Testis (tissue), 5 donors: ENCODE results near the gene SPATA6L. TPM values are rescaled to one million over a fixed set of nuclear protein-coding genes. Genes with fewer than 3 reads are reported as not detected.

Source experiments
- DNase-seq: peaks from one replicate; pipeline ENCODE4 v3.0.0-alpha.2; 2019
- H3K27ac ChIP-seq, 2 donors: fragments of 200-600 bp; sonication (generic); one replicate each; pipeline ENCODE4 v1.5.1; 2019
- H3K27me3 ChIP-seq: fragments of 200-600 bp; sonication (generic); one replicate; pipeline ENCODE4 v1.5.1; 2019
- H3K36me3 ChIP-seq: fragments of 200-600 bp; sonication (generic); one replicate; pipeline ENCODE4 v1.5.1; 2017; ENCODE audit warnings: low read depth; ENCODE audit errors: missing control alignments
- H3K4me1 ChIP-seq: fragments of 200-600 bp; sonication (generic); one replicate; pipeline ENCODE4 v1.5.1; 2019
- H3K4me3 ChIP-seq, 2 donors: fragments of 200-600 bp; sonication (generic); one replicate each; pipeline ENCODE4 v1.5.1; 2017 to 2019
- H3K9me3 ChIP-seq: fragments of 200-600 bp; sonication (generic); one replicate; pipeline ENCODE4 v1.5.1; 2017
- POLR2A ChIP-seq: fragments of 450-650 bp; IDR thresholded peaks from one replicate; pipeline ENCODE4 v1.6.1; 2017; ENCODE audit warnings: antibody characterized with exemption, mild to moderate bottlenecking, moderate library complexity
- WGBS, 2 donors: methylation state at CpG; one replicate each; pipeline ENCODE4 v1.1.5; 2018; 5-methylcytosine and 5-hydroxymethylcytosine counted together
- intact Hi-C: fragments of 100-400 bp; cut with DNase I; formaldehyde crosslinking; loops from one replicate; pipeline ENCODE4 v1.15.1; 2023; ENCODE audit warnings: low total_unique reads
- long read RNA-seq, 2 donors: transcript quantifications; one replicate each; lab custom pipeline, GENCODE V29; 2026
- polyA plus RNA-seq: library from polyadenylated mRNA; stranded (reverse); fragments of 350-450 nt; fragmentation: Illumina TruSeq; extraction: RNeasy Lipid Tissue Mini Kit (QIAGEN cat#74804); gene quantifications from one replicate; pipeline ENCODE4 v1.2.3, GENCODE V29; 2014; ENCODE audit warnings: low read depth, low replicate concordance; ENCODE audit not compliant: insufficient read depth
- total RNA-seq, 2 donors: library from RNA; depleted of rRNA; stranded (reverse); fragments of >200 nt; gene quantifications; one replicate each; pipeline ENCODE4 v1.2.3, GENCODE V29; 2016
- TF ChIP-seq, protein P1 (sequence below), 3 experiments: fragments of 450-650 bp in 2 of 3; fragments of 200-600 bp in 1 of 3; sonication (generic) in 1 of 3; IDR thresholded peaks; one replicate each; pipeline ENCODE4 v1.5.1; 2016 to 2019; ENCODE audit warnings: antibody characterized with exemption in 3 of 3, mild to moderate bottlenecking in 2 of 3, moderate library complexity in 1 of 3

SPATA6L gene
- total RNA-seq (10 to 100 TPM; 12.8 to 27.5 TPM), polyA plus RNA-seq (42.3 TPM)
- long read RNA-seq, donor 1, result 0 reads
- long read RNA-seq, donor 2, result 0 reads

DNA sequence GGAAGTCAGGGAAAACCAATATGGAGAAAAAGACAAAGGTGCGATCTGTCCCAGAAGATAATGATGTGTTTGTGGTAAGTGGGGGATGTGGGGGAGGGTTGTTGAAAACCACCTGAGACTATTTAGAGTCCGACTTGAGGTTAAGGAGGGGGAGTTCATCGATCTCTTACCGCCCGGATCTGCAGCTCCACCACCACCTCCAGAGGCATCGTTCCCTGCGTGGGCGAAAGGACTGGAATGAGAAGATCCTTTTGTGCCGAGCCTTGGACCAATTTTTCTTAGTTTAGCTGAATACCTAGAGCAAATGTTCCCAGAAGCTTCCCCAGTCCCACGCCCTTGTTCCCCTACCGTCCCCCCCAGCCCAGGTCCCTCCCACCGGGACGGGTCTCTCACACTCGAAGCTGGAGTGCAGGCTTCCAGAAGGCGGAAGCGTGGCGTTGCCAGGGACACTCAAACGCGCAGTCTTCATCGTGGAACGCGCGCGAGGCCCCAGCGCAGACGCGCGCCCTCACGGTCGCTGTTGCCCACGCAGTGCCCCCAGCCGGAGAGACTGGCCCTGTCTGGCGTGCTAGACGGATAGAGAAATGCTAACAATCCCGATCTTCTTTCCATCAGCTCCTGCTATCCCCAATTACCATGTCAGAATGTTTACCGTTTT, at the start of gene SPATA6L:
Gene SPATA6L (minus strand): TSS at position 439 of the 658 bp plus-strand sequence. CDS start 230 bp downstream, at position 209.
- no peaks in the 10 kb centered on the region for H3K4me1 ChIP-seq
- intact Hi-C loops, result no loop called here
- H3K27ac ChIP-seq, result peak within 1 kb of the TSS; percentile 53 to 62
- 1 to 2% methylated on average over 18 to 36 of the region's 36 CpGs for WGBS, 2 donors
- H3K36me3 ChIP-seq, result no peaks in the 10 kb centered on the region
- DNase-seq, result peak; percentile 80
- H3K27me3 ChIP-seq, result no peaks in the 10 kb centered on the region
- H3K4me3 ChIP-seq, result peak within 1 kb of the TSS; percentile 38 to 50
- H3K9me3 ChIP-seq, result no peaks in the 10 kb centered on the region
- no peak for TF ChIP-seq POLR2A
- TF ChIP-seq, protein P1, sequence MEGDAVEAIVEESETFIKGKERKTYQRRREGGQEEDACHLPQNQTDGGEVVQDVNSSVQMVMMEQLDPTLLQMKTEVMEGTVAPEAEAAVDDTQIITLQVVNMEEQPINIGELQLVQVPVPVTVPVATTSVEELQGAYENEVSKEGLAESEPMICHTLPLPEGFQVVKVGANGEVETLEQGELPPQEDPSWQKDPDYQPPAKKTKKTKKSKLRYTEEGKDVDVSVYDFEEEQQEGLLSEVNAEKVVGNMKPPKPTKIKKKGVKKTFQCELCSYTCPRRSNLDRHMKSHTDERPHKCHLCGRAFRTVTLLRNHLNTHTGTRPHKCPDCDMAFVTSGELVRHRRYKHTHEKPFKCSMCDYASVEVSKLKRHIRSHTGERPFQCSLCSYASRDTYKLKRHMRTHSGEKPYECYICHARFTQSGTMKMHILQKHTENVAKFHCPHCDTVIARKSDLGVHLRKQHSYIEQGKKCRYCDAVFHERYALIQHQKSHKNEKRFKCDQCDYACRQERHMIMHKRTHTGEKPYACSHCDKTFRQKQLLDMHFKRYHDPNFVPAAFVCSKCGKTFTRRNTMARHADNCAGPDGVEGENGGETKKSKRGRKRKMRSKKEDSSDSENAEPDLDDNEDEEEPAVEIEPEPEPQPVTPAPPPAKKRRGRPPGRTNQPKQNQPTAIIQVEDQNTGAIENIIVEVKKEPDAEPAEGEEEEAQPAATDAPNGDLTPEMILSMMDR (IDR thresholded peaks at IDR 0.05), result no peak

GRCh38 chr9:4714266-4715016, 48.2 kb upstream of the SPATA6L start:
- Histone ChIP-seq H3K4me3 (no peak overlapping the region), H3K27ac (no peak overlapping the region), H3K9me3 (no peaks in the 10 kb centered on the region), H3K36me3 (no peaks in the 10 kb centered on the region), H3K27me3 (no peaks in the 10 kb centered on the region), H3K4me1 (no peaks in the 10 kb centered on the region)
- DNase-seq, result no peak
- intact Hi-C loops, result no loop called here
- TF ChIP-seq, protein P1 (IDR thresholded peaks at IDR 0.05), result no peak
- TF ChIP-seq POLR2A, result no peak
- 87 to 91% methylated on average over 9 of the region's 9 CpGs for WGBS, 2 donors

- no peaks in the 10 kb centered on the region for H3K9me3 ChIP-seq
- intact Hi-C loops, result no loop called here
Observed at GRCh38 chr9:4713849-4714248, 47.6 kb upstream of the SPATA6L start.

GRCh38 chr9:4709380-4709779, 43.1 kb upstream of the SPATA6L start:
- no peaks in the 10 kb centered on the region for H3K27me3 ChIP-seq
- H3K4me1 ChIP-seq, result no peaks in the 10 kb centered on the region
- TF ChIP-seq, protein P1 (IDR thresholded peaks at IDR 0.05), result no peak
- TF ChIP-seq POLR2A, result no peak
- no peaks in the 10 kb centered on the region for H3K9me3 ChIP-seq
- no peak overlapping the region for H3K27ac ChIP-seq
- no peak for DNase-seq
- H3K4me3 ChIP-seq, result no peak overlapping the region
- intact Hi-C loops, result no loop called here
- no peaks in the 10 kb centered on the region for H3K36me3 ChIP-seq

More at GRCh38 chr9:4713849-4714248, 47.6 kb upstream of the SPATA6L start:
- DNase-seq, result no peak
- WGBS, 2 donors, result 47 to 64% methylated on average over 7 of the region's 7 CpGs
- H3K4me1 ChIP-seq, result no peaks in the 10 kb centered on the region
- no peak overlapping the region for H3K27ac ChIP-seq
- no peaks in the 10 kb centered on the region for H3K27me3 ChIP-seq
- TF ChIP-seq, protein P1 (IDR thresholded peaks at IDR 0.05), result no peak
- TF ChIP-seq POLR2A, result no peak
- no peaks in the 10 kb centered on the region for H3K36me3 ChIP-seq
- no peak overlapping the region for H3K4me3 ChIP-seq
